Activated CD8-positive, alpha-beta memory T cell treated with anti-CD3 and anti-CD28 coated beads, Interleukin-2, amount 50 U/mL, for 4 hours (primary cell): Measurements from ENCODE around the gene KDELR3.

ENCODE experiments used
- DNase-seq: peaks from one replicate; pipeline ENCODE4 v3.0.0-alpha.2; 2020

Gene KDELR3

DNA sequence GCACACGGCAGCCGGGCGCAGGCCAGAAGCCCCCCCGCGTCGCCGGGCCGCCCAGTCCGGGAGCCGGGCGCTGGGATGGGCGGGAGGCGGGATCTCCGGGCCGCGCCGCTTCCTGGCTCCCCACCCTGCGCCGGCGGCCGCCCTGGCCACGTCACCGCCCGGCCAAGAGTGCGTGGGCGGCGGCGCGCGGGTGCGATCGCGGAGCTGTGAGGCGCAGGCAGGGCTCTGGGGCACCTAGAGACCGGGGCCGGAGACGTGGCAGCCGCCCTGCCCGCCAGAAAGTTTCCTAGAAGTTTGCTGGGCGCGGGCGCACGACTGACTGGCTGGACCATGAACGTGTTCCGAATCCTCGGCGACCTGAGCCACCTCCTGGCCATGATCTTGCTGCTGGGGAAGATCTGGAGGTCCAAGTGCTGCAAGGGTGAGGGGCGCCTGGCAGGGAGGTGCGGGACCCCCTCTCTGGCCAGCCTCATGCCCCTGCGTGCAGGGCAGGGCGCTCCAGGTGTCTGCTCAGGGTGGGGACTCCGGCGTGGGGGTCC, at the start of gene KDELR3:
Gene KDELR3 (plus strand): TSS at position 193 of the 539 bp plus-strand sequence. CDS start 138 bp downstream, at position 331.
- peak; percentile 60 for DNase-seq

DNA sequence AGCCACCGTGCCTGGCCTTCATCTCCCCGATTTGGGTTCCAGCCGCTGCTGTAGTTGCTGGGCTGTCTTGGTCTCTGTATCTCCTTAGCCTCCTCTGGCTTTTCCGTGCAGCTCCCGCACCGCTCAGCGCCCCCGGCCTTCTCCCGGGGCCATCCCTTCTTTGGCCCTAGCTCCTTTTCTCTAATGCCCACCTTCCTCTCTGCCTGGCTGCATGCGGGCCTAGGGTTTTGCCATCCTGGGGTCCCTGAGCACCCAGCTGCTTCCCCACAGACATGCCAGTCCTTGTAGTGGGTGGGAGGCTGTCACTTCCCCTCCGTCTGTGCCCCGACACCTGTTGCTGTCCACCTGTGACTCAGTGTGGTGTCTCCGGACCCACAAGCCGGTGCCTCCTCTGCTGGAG, 49.3 kb upstream of the KDELR3 start:
- DNase-seq, result no peak

GRCh38 chr22:38419121-38419857, 48.6 kb upstream of the KDELR3 start:
- DNase-seq, result no peak

DNA sequence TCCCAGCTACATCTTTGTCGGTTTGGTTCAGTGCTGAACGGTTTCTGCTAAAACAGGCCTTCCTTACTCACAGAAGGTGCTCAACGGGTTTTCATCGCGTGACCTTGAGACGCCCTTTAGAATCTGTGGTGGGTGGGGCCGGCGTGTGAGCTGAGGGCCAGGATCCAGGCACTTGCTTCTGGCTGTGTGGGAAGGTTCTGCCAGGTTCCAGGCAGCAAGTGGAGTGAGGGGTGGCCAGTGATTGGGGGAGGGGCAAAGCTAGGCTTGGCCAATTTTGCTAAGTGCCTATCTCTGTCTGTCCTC, 48.1 kb upstream of the KDELR3 start:
- no peak for DNase-seq

- DNase-seq, result no peak
Observed at GRCh38 chr22:38420734-38421133, 47.2 kb upstream of the KDELR3 start.

DNA sequence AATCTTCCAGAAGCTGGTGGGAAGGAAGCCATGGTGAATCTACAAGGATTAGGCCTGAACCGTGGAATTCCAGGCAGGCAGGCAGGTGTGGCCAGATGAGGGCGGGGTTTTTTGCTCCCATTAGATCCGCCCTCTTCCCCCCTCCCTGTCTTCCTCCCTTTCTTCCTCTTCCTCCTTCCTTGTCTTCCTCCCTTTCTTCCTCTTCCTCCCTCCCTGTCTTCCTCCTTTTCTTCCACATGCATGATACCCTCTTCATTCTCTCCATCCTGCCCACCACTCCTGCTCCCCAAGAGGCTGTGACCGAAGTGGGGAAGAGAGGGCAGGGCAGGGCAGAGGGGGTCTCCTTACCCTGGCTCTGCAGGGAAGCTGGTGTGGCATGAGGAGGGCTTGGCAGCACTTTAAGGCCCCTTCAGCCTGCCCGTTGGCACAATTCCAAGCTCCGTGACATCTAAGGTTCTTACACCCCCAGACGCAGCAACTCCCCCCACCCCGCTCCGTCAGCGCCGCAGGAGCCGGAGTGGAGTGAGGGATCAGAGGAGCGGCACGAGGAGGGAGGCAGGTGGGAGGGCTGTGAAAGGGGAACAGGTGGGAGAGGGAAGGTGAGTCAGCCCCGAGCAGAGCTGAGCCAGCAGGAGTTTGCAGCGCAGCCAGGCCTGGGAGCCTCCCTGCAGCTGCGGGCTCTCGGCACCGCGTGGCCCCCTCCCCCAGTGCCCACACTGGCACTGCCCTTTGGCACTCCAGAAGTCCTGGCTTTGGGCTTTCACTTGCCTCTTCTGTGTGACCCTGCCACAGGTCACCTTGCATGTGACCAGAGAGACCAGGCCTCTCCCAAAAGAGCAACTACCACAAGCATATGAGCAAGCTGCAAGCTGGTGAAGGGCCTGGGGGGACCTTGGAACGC, 45.0 kb upstream of the KDELR3 start:
- DNase-seq, result no peak

DNA sequence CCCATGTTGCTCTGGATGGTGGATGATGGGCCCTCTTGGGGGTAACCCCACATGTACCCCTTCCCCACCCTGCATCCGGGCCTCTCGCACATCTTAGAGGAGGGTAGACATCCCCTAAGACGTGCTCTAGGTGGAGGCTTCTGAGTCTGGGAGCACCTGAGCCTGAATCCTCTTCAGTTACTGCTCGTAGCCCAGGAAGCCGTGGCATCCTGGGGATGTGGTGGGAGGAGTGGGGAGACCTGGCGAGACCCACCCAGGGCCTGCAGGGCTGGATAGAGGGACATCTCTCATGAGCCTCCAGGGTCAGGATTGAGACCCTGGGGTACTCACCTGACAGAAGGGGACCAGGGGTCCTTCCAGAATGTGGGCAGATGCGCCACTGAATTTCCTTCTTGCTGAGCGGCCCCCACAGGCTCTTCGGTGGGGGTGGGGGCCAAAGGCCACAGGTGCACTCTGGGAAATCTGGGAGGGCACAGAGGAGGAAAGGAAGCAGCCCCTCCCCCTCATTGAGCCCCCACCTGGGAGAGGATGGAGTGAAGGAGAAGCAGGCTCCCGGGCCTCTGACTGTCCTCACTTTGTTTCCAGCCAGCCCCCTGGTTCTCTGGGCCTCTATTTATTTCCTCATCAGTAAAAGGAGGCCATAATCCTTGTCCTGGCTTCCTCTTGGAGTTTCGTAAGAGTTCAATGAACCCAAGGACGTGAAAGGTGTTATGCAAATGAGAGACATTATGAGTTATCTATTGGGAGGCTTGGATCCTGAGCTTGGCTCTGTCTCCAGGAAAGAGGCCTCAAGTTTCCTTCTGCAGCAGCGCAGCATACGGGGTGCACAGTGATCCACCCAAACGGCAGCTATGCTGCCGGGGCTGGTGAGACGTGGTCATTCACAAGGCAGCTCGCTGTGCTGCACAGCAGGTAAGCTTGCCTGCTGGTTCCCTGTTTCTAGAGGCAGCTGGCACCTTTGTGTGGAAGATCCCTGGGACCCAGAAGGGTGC, 44.1 kb upstream of the KDELR3 start:
- DNase-seq, result no peak

DNA sequence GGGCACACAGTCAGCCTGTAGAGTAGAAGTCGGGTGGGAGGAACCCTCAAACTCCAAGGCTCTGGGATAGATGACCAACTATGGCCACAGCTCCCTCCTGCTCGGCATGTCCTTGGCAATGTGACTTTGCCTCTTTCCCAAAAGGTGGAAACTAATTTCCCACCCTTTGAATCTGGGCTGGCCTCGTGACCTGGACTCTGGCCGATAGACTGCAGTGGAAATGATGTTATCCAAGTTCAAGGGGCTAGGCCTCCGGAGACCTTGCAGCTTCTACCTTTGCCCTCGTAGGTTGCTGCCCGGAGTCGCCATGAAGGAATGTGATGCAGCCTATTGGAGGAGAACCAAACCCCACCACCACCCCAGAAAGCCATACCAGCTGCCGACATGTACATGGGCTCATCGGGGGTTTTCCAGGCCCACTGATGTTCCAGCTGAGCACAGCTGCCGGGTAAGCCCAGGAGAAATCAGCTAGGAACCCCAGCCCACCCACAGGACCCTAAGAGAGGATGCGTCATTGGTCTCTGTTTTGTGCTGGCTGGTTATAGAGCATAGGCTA, 43.3 kb upstream of the KDELR3 start:
- no peak for DNase-seq

- no peak for DNase-seq
Observed at GRCh38 chr22:38426628-38427027, 41.3 kb upstream of the KDELR3 start.

GRCh38 chr22:38427465-38427864, 40.4 kb upstream of the KDELR3 start:
- DNase-seq, result no peak

- no peak for DNase-seq
Observed at GRCh38 chr22:38427940-38428339, 40.0 kb upstream of the KDELR3 start.

GRCh38 chr22:38428714-38429113, 39.2 kb upstream of the KDELR3 start:
- DNase-seq, result no peak

DNA sequence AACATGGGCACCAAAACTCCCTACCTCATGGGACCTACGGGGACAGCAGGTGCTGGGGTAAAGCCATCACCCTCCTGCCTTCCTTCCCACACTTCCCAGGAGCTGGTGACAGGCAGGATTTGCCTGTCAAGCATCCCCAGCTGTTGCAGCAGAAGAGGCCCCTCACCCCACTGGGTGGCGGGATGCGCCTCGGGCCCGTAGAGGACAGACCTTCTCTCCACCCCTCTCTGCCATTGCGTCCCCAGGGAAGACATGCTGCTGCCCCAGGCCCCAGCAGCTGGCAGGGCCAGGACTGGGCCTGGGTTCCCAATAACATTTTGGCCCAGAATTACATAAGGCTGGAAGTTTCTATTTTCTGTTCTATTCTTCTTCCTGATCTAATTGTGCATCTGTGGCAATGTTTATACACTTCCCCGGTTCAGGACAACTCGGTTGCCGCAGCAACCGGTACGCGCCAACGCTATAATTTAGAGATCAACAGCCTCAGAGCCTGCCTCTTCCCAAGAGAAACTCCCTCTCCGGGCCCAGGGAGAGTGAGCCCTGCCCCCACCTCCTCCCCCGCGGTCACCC, 38.3 kb upstream of the KDELR3 start:
- no peak for DNase-seq

GRCh38 chr22:38431266-38432010, 36.5 kb upstream of the KDELR3 start:
- no peak for DNase-seq

- DNase-seq, result no peak
Observed at GRCh38 chr22:38432264-38432663, 35.6 kb upstream of the KDELR3 start.

DNA sequence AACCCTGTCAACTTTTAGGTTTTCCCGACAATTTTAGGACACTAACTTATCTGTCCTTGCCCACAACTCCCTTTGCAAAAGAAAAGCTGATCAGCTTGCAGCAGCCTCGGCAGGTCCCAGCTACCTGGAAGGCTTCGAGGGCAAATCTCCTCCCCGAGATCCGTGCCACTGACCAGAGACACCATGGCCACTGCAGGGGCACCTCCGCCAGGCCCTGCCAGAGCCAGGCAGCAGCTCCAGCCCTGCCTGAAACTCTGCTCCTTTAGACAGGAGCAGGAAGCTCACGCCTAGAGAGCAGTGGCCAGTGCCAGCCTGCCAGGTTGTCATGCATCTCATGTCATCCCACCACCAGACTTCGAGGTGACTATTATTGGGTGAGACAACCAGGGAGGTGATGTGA, 34.0 kb upstream of the KDELR3 start:
- DNase-seq, result no peak

DNA sequence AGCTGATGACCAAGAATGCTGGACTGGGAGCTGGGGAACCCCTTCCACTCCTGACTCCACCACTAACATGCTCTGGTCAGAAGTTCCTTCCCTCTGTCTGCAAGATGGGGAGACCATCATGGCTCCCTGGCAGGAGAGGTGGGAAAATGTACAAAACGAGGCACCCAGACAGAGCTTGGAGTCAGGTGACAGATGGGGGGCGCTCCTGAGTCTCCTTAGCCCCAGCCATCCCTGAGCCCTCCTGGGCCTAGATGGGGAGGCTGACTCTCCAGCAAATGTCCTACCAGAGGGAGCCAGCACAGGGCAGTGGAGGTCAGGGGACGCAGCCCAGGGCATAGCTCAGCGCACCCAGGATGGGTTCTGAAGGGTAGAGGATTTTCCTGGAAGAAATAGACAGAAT, 32.9 kb upstream of the KDELR3 start:
- no peak for DNase-seq

- no peak for DNase-seq
Observed at GRCh38 chr22:38435965-38436364, 31.9 kb upstream of the KDELR3 start.

DNA sequence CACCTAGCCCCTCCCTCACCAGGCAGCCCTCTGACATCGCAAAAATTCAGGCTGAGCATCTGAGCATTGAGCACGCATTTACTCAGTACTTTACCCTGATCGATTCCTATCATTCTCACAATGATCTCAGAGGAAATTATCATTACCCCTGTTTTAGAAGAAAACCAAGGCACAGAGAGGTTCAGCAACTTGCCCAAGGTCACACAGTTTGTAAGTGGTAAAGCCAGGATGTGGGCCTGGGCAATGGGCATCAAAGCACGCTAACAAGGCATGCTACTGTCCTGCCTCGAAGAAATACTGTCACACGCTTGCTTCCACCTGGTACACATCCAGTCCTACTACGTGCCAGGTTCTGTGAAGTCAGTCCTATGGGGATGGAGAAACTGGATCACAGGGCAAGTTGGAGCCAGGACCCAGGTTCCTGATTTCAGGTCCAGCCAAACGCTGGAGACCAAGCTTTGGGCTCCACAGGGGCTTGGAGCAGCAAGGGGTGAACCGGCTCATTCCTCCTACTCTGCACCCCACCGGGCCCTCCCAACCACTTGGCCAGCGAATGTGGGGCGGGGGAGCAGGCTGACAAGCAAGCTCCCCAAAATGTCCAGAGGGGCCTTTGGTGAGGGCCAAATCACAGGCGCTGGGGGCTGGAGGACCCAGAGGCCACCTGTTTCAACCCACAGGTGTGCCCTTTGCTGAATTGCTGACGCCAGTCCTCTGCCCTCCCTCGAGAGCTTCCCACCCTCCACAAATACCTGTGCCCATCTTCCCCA, 31.1 kb upstream of the KDELR3 start:
- no peak for DNase-seq

DNA sequence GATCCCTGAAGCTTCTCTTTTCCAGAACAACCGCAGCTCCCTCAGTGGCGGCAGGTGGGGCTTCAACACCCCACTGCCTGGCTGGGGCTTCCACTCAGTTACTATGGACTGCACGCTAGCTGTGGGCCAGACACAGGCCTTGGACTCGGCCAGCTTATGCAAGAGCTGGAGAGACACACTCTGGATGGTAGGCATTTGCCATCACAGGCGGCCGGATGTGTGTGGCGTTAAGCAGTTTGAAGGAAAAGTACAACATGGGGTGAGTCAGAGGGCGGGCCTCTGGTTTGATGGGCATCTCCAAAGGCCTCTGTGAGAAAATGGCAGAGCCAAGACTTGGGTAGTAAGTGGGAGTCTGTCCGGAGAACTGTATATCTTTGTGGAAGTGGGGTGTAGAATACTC, 30.5 kb upstream of the KDELR3 start:
- DNase-seq, result no peak
